ENCODE data around the gene PLXNB2.

PLXNB2 gene

GRCh38 chr22:50317178-50317577 is 9.7 kb upstream of the PLXNB2 start:
- Mint-ChIP-seq H3K4me1 (peaks cover 23% of the 10 kb centered on the region), H3K27ac (no peak overlapping the region), H3K27me3 (ENCODE audit: low read depth, poor library complexity) (peaks cover 6% of the 10 kb centered on the region), H3K9me3 (no peaks in the 10 kb centered on the region), H3K4me3 (no peak overlapping the region), H3K36me3 (ENCODE audit: low read depth) (no peaks in the 10 kb centered on the region)
- TF ChIP-seq CTCF (IDR thresholded peaks at IDR 0.05) = no peak
- DNase-seq = no peak

- DNase-seq = no peak
- Mint-ChIP-seq H3K27me3 (ENCODE audit: low read depth, poor library complexity) (peaks cover 9% of the 10 kb centered on the region), H3K4me1 (peaks cover 23% of the 10 kb centered on the region), H3K4me3 (no peak overlapping the region), H3K36me3 (ENCODE audit: low read depth) (no peaks in the 10 kb centered on the region), H3K27ac (no peak overlapping the region), H3K9me3 (no peaks in the 10 kb centered on the region)
- no peak for TF ChIP-seq CTCF (IDR thresholded peaks at IDR 0.05)
These were observed 8.9 kb upstream of the PLXNB2 start for GRCh38 chr22:50316114-50317065.

- peaks cover 9% of the 10 kb centered on the region for H3K27me3 Mint-ChIP-seq (ENCODE audit: low read depth, poor library complexity)
- H3K4me3 Mint-ChIP-seq = no peak overlapping the region
- no peaks in the 10 kb centered on the region for H3K9me3 Mint-ChIP-seq
- H3K4me1 Mint-ChIP-seq = peaks cover 23% of the 10 kb centered on the region
- TF ChIP-seq CTCF (IDR thresholded peaks at IDR 0.05) = no peak
- no peaks in the 10 kb centered on the region for H3K36me3 Mint-ChIP-seq (ENCODE audit: low read depth)
- peak overlapping the region; percentile 65 for H3K27ac Mint-ChIP-seq
- DNase-seq = no peak
These were observed 8.1 kb upstream of the PLXNB2 start for GRCh38 chr22:50315289-50316113.

GRCh38 chr22:50314455-50315288 is 7.2 kb upstream of the PLXNB2 start:
- Mint-ChIP-seq H3K4me1 (peaks cover 29% of the 10 kb centered on the region), H3K9me3 (no peaks in the 10 kb centered on the region), H3K27ac (no peak overlapping the region), H3K4me3 (no peak overlapping the region), H3K36me3 (ENCODE audit: low read depth) (no peaks in the 10 kb centered on the region), H3K27me3 (ENCODE audit: low read depth, poor library complexity) (peaks cover 6% of the 10 kb centered on the region)
- peak; percentile 59 for DNase-seq
- no peak for TF ChIP-seq CTCF (IDR thresholded peaks at IDR 0.05)

- no peak overlapping the region for H3K27ac Mint-ChIP-seq
- H3K36me3 Mint-ChIP-seq (ENCODE audit: low read depth) = no peaks in the 10 kb centered on the region
- H3K4me3 Mint-ChIP-seq = no peak overlapping the region
- no peak for DNase-seq
- peaks cover 32% of the 10 kb centered on the region for H3K4me1 Mint-ChIP-seq
- no peaks in the 10 kb centered on the region for H3K9me3 Mint-ChIP-seq
- peaks cover 6% of the 10 kb centered on the region for H3K27me3 Mint-ChIP-seq (ENCODE audit: low read depth, poor library complexity)
- TF ChIP-seq CTCF (IDR thresholded peaks at IDR 0.05) = no peak
These were observed 6.6 kb upstream of the PLXNB2 start for GRCh38 chr22:50314081-50314454.
